ENCODE data around the gene ACVRL1.

ACVRL1 gene

DNA sequence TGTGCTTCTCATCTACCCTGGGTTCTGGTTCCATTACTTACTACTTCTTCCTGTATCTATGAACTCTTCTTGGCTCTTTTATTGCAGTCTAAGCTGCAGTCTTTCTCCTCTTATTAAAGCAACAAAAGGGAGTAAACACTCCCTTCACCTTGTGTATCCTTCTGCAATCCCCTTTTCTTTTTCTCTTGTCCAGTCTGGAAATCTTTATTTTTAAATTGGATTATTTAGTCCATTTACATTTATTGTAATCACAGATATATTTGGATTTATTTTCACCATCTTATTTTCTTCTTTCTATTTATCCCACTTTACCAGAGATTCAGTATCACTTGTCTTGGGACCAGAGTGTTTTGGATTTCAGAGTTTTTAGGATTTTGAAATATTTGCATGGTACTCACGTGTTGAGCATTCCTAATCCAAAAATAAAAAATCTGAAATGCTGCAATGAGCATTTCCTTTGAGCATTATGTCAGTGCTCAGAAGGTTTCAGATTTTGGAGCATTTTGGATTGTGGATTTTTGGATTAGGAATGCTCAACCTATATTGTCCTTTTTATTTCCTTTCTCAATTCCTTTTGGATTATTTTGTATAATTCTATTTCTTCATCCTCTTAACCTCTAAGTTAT lies 37.4 kb downstream of the ACVRL1 start:
- no peak for DNase-seq

DNA sequence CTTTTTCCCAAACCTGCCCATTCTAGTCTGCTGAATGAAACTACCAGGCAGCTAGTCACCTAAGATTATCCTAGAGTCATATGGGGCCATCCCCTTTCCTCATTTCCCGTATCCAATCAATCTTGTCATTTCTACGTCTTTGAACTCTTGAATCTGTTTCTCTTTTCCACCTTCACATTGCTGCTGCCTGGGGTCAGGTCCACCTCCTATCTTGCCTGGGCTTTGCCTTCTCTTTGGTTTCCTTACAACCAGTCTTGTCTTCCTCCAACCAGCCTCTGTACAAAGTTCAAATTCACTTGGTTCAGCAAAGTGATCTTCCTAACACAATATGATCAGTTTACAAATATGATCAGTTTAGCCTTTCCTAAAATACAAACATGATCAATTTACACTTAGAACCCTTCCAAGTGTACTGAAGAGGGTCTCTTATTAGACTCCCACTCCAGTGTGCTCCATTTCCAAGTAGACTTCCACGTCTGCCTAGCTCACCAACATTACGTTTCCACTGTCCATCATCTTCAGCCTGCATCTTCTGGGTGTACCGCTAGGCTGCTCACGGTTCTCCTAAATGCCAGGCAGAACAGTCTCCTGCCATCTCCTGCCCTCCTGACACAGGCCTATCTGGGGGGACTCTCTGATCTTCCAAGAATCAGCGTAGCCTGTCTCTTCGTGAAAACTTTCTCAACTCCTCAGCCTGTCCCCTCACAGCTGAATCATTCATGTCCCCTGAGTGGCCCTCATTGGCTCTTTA lies 40.1 kb downstream of the ACVRL1 start:
- no peak for DNase-seq

DNA sequence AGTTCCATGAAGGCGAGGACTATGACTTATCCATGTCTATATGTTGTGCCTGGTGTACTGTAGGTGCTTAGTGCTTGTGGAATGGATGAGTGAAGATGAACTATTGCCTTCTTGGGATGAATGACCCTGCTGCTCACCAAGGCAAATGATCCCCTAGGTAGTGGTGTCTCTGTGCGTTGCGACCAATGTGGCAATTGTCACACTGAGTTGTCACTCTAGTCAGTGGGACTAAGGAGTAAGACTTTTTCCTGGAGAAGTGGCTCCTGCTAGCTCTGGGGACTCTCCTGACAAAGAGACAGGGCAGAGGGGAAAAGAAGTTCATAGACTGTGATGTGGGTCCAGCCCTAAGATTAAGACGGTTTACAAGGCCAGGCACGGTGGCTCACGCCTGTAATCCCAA lies 40.8 kb downstream of the ACVRL1 start:
- no peak for DNase-seq

DNA sequence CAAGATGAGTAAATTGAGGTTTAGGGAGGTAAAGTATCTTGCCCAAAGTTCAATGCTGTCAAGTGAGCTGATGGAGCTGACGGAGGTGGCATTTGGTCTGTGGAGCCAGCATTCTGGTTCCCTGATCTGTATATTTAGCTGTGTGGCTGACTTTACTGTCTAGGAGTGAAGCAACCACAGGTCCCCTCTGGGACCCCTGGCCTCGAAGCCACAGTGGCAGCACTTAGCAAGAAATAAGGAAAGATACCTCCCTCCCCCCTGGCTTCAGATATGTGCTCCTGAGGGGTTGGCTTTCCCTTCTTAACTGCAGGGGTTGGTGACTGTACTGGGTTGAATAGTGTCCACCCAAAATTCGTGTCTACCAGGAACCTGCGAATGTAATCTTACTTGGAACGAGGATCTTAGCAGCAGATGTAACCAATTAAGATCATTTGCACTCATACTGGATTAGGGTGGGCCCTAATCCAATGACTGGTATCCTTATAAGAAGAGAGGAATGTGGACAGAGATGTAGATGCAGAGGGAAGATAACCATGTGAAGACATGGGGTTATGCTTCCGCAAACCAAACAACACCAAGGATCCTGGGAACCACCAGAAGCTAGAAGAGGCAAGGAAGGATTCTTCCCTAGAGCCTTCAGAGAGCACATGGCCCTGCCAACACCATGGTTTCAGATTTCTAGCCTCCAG lies 42.2 kb downstream of the ACVRL1 start:
- DNase-seq, result no peak

DNA sequence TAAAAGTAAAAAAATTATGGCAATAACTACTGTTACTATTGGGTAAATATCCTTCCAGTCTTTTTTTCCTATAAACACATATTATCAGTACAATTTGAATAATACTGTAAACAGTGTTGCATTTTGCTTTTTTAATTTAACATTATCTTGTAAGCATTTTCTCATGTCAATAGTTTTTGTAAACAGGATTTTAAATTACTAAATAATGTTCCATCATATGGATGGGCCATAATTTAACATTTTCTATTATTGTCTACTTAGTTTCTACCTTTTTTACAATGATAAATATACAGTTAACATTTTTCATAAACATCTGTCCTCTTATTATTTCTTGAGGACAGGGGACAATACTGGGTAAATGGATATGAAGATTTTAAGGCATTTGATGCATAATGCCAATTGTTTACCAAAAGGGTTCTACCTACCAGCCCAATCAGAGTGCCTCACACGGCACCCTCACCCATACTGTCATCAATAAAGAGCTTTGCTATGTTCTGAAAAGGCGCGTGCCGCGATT lies 43.4 kb downstream of the ACVRL1 start:
- no peak for DNase-seq

DNA sequence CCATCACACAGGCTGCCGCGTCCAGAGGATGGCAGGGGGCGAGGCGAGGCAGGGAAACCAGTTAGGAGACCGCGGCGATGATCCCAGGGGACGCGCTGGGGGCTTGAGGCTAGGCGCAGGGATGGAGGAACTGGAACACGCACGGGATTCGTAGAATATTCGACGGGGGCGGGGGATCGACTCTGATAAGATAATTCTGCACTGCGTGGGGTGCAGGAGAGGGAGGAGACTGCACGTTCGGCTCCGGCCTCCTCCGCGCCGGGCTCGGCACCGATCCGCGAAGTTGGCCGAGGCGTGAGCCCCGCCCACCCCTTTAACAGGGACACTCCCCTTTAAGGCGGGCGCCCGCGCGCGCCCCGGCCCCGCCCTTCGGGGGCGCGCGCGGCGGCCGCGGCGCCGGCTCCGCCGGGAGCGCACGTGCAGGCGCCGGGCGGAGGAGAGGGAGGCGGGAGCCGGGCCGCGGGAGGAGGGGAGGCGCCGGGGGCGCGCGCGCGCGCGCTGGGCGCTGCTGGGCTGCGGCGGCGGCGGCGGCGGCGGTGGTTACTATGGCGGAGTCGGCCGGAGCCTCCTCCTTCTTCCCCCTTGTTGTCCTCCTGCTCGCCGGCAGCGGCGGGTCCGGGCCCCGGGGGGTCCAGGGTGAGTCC lies 44.0 kb downstream of the ACVRL1 start, which contains the start of gene ACVR1B:
Gene ACVR1B (plus strand): TSS at position 501 of the 644 bp plus-strand sequence. CDS start 45 bp downstream, at position 546.
- peak; percentile 64 for DNase-seq

DNA sequence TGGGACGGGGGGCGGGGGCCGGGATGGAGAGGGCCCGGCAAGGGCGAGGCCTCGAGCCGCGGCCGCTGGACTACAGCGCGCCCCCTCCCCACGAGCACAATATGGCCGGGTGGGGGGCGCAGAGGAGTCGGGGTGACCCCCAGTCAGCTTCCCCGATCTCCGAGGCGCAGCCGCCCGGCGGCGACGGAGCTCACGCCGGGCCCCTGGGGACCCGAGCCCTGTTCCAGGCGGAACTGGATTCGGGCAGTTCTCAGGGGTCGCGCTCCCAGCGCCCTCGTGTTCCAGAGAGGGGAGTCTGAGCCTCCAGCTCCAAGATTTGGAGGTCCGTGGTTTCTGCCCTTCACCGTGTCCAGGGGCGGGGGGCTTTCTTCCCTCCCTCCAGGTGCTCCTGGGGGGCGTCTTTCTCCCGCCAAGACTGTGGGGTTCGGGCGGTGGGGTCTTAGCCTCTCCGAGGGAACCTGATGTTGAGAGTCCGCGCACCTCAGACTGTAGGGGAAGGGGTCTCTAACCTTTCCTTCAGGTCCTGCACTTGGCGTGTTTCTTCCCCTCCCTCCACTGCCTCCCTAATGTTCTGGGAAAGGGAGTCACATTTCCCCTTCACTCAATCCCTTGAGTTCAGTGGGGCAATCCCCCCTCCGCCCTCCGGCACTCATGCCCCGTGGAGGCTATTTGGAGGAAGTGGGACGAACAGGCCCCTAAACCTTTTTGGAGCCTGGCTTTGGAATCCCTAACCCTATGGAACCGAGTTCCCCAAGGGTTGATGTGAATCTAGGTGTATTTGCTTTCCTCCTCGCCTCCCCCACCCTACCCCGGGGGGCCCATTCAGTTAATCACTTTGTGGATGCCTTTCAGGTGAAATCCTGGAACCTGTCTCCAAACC lies 44.8 kb downstream of the ACVRL1 start:
- DNase-seq, result no peak

DNA sequence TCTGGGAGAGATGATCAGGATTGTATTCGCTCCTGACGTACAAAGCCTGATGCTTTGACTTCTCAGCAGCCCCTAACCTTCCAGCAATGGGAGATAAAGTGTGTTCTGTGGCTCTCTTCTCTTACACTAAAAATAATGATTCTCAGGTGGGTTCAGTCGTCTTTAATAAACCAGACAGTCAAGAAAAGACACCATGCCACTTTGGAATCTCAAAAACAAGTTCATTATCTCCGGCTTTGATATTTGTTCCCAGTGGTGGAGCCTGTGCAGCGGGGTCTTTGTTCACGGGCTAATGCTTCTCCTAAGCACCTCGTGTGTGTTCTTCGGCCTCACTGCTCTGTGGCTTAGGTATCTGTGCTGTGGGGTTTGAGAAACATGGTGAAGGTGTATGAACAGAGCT lies 45.8 kb downstream of the ACVRL1 start:
- DNase-seq, result no peak

DNA sequence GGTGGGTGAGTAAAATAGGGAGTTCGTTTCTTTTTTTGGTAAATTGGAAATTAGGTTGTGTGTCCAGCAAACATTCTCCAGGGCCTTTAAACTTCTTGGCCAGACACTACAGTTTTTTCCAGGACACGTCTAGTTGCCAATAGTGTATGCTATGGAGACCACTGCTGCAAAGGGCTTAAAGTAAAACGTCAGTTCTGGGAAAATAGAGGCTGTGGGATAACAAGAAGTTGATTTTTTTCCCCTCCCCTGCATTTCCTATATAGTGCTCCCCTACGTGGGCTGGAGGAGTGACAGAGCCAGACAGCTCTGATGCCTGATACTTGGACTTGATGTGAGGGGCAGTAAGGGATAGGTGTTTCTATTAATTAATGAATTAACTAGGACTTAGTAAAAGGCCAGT lies 46.6 kb downstream of the ACVRL1 start:
- no peak for DNase-seq

DNA sequence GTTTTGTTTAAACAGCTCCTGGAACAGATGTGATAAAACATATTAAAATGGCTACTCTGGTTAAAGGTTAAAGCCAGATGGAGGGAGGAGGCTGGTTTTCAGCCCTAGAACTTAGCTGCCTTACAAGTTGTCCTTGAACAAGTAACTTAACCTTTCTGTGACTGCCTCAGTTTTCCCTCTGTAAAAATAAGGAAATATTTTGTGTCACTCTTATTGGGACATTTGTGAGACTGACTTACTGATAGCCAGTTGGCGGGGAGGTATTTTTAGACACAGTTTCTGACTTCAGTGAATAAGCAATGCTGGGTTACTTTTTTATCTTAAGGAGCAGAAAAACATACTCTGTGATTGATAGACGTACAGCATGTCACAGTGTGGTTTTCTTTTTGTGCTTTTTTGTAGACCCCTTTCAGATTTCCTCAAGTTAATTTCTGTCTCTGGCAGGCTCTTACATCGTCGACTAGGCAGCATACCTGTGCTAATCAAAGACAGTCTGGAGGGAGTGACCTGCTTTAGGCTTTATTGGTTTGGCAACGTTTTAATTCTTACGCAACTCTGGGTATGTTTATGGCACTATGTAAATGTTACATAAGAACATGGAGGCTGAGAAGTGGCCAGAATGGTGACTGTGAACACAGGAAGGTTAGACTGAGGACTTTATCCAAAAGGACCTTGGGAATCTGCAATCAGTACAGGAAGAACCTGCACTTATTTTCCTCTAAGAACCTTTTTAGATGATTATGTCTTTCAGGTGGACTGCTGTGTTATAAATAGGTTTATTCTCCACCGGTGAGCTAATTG lies 47.5 kb downstream of the ACVRL1 start:
- DNase-seq, result no peak

DNA sequence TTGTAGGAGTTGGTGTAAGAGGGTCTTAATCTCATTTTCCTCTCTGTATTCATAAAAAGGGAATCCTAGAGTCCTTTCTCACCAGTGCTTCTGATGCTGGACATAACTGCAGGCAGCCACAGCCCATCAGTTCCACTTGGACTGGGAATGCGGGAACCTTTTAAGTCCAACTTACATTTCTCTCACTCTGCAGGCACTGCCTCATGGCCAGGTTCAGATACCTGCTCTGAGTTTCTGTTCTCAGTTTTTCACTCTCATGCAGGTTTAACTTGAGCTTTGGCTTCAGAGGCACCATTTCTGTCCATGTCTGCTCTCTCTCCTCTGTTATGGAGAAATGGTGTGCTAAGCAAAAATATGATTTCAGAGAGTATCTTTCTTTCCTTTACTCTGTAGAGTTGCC lies 48.4 kb downstream of the ACVRL1 start:
- DNase-seq, result no peak

DNA sequence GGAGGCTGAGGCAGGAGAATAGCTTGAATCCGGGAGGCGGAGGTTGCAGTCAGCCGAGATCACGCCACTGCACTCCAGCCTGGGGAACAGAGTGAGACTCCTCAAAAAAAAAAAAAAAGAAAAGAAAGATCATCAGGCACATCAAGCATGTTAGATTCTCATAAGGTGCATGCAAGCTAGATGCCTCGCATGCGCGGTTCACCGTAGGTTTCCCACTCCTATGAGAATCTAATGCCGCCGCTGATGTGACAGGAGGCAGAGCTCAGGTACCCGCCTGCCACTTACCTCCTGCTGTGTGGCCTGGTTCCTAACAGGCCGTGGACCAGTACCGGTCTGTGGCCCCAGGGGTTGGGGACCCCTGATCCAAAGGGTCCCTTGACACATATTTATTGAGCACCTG lies 51.2 kb downstream of the ACVRL1 start:
- no peak for DNase-seq

DNA sequence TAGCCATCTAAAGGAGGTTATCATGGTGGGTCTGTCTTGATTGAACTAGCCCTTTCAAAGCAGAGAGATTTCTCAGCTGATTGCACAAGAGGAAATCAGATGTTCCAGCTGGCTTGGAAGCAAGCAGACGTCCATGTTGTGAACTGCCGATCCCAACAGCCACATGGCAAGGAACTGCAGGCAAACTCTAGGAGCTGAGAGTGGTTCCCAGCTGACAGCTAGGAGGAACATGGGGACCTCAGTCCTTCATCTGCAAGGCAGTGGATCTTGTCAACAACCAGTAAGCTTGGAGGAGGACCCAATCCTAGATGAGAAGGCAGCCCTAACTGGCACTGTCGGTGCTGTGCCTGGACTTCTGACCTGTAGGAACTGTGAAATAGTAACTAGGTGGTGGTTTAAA lies 51.9 kb downstream of the ACVRL1 start:
- no peak for DNase-seq

DNA sequence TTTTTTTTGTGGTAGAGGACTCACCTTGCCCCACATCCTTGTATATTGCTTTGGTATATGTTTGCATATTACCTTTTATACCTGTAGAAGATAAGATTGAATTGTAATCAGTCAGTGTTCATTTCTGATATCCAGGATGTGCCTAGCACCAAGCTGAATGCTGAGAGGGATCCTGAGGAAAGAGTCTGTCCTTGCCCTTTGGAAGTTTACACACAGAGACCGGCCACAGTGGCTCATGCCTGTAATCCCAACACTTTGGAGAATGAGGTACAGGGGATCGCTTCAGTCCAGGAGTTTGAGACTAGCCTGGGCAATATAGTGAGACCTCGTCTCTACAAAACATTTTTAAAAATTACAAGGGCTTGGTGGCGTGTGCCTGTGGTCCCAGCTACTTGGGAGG lies 52.6 kb downstream of the ACVRL1 start:
- DNase-seq, result no peak

DNA sequence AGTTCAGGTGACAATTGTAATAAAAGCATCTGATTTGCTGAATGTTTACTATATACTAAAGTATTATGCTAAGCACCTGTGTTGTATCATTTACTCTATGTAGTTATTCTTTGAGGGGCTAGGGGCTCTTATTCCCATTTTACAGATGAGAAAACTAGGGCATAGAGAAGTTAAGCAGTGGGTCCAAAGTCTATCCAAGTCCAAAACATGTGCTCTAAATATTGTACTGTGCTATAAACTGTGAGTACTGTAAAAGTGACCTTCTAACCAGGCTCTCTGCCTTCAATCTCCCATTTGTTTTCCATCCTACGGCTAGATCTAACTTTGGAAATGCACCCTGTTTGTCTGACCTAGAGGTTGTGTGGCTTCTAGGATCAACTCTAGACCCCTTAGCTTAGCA lies 53.2 kb downstream of the ACVRL1 start:
- no peak for DNase-seq

DNA sequence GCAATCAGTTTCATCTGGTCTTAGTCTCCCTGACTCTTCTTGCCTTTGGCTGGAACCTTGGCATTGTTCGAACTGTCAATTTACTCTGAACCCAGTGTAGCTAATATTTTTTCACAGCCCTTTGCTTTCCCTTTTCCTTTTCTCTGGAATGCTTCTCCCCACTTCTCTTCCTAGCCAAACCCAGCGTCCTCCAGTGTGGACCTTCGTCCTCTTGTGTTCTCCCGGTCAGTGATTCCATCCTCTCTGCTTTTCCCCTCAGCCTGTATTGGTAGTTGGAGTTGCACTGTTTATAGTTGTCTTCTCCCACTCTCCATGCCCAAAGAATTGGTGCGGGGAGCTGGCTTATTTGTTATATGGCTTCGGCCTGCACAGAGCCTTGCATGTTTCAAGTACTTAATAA lies 53.6 kb downstream of the ACVRL1 start:
- DNase-seq, result no peak

DNA sequence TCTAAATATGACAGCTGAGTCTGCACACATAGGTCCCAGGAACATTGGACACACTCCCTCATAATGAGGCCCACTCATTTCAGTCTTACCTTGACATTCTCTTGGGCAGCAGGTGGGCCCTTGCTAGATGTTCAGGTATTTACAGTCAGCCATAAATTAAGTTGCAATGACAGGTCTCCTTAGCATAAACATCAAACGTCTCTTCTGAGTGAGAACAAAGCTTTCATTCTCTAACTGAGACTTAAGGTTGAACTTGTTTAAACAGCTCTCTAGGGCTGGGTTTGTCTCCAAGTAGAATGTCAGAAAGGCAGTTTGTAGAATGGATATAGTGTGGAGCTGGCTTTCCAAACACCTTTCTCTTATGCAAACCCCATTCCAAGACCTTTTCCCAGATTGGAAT lies 54.5 kb downstream of the ACVRL1 start:
- no peak for DNase-seq

DNA sequence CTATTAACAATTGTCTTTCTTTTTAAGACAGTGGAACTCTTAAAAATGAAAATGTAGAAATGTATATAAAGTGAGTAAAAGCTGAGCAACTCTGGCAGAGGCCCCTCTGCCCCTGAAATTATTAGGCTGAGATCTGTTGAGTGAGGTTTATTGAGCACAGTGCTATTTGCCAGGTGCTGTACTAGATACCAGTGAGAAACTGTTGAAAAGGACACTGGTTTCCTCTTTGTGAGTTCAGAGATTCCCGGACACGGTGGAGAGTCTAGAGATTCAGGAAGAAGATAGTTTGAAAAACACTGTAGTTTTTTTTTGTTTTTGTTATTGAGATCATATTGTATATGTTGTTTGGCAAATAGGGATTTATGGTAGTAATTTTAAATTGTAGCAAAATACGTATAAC lies 55.4 kb downstream of the ACVRL1 start:
- DNase-seq, result no peak

DNA sequence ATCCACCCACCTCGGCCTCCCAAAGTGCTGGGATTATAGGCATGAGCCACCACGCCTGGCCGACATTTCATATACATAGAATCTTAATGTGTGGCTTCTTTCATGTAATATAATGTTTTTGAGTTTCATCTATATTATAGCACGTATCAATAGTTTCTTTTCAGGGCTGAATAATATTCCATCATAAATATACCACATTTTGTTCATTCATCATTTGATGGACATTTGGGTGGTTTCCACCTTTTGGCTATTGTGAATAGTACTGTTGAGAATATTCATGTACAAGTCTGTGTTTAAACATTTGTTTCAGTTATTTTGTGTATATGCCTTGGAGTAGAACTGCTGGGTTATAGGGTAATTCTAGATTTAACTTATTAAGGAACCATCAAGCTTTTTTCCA lies 56.2 kb downstream of the ACVRL1 start:
- DNase-seq, result no peak

DNA sequence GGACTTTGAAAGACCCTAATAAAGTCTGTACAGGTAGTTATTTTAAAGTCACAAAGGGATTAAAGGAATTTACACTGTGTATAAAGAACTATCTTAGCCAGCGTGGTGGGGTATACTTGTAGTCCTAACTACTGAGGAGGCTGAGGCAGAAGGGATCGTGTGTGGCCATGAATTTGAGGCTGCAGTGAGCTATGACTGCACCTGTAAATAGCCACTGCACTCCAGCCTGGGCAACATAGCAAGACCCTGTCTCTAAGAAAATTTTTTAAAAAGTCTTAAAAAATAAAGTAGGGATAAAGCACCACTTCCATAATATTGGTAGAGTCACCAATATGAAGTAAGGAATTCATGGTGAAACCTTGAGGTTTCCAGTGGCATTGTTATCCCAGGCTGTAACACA lies 62.3 kb downstream of the ACVRL1 start:
- DNase-seq, result no peak

DNA sequence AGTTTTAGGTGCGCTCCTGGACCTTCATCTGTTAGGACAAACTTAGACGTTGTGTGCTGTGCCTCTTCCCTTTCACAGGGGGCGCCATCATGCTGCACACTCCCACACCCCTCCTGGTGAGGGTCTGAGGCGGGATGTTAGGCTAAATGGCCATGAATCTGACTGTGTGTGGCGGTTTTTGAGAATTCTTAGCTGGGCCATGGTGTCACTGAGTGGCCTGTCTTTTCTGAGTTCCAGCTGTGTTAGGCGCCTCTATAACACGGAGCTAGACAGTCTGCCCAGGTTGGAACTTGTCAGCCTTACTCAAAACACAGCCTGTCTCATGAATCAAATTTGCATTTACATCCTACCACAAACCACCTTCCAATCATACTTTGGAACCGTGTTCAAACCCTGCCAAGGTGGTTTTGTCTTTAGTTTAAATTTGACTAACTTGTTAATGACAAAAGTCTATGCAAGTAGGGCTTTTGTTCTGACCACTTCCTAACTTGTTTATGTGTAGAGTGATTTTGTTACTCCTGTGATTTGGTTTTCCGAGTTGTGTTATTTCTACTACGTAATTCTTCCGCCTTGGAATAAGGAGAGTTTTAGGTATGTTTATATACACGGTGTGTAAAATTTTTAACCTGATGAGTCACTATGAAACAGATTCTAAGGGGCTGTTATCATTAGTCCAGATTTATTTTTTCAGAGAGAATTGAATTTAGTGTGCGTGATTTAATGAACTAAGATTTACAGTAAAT lies 63.8 kb downstream of the ACVRL1 start:
- DNase-seq, result no peak

Measured in DMS 273 treated with DMSO at 0.1 percent for 48 hours (cell line).